IMR-90 (cell line): ENCODE measurements around the gene ITGA1. TPM values are rescaled to one million over a fixed set of nuclear protein-coding genes. Genes with fewer than 3 reads are reported as not detected.

Experiments used
- ATAC-seq: fragments of 200-7000 bp; cut with Tn5 transposase; 2 replicates; pipeline ENCODE4 v1.9.1; 2020; ENCODE audit warnings: low read depth, mild to moderate bottlenecking, moderate library complexity
- BruUV-seq: library from RNA; stranded (reverse); fragments of 400-500 nt; replicated peaks from 2 replicates; lab custom pipeline; 2021; lab: Mats Ljungman, UMichigan
- CTCF ChIA-PET: fragments of 300-600 bp; formaldehyde crosslinking; extraction: SDS; loops from one replicate; lab custom pipeline; 2021; ENCODE audit warnings: antibody characterized with exemption; lab: Yijun Ruan, JAX
- POLR2A ChIA-PET: fragments of 300-600 bp; sonication (Branson Sonifier 250); formaldehyde crosslinking; loops from one replicate; lab custom pipeline; 2022; ENCODE audit warnings: antibody characterized with exemption; ENCODE audit not compliant: unreplicated experiment; lab: Charles Lee
- DNase-seq: peaks from one replicate; pipeline ENCODE4 v3.0.0; 2013
- H2AFZ ChIP-seq: replicated peaks from 2 replicates; pipeline ENCODE3; 2013; ENCODE audit warnings: low read length, mild to moderate bottlenecking; ENCODE audit not compliant: poor library complexity
- H2AK5ac ChIP-seq: 2 replicates; pipeline ENCODE4 v1.6.1; 2013; ENCODE audit warnings: low read depth, low read length, inconsistent platforms
- H2AK9ac ChIP-seq: replicated peaks from 2 replicates; pipeline ENCODE3; 2013; ENCODE audit warnings: mild to moderate bottlenecking, low read depth, low read length, moderate library complexity; ENCODE audit not compliant: poor library complexity
- H2BK120ac ChIP-seq: 2 replicates; pipeline ENCODE4 v1.6.1; 2013; ENCODE audit warnings: low read depth, low read length, inconsistent platforms
- H2BK15ac ChIP-seq: 3 replicates; pipeline ENCODE4 v1.6.1; 2013; ENCODE audit warnings: low read depth, low read length, inconsistent platforms
- H2BK20ac ChIP-seq: 2 replicates; pipeline ENCODE4 v1.6.1; 2013; ENCODE audit warnings: low read depth, mild to moderate bottlenecking, inconsistent platforms, low read length, moderate library complexity
- H2BK5ac ChIP-seq: 2 replicates; pipeline ENCODE4 v1.6.1; 2013; ENCODE audit warnings: mild to moderate bottlenecking, low read depth, low read length, inconsistent platforms; ENCODE audit not compliant: poor library complexity, severe bottlenecking
- H3K14ac ChIP-seq: replicated peaks from 2 replicates; pipeline ENCODE4 v1.6.1; 2013; ENCODE audit warnings: low read depth, low read length, inconsistent platforms
- H3K18ac ChIP-seq: 2 replicates; pipeline ENCODE4 v1.6.1; 2013; ENCODE audit warnings: low read depth, low read length, control low read depth
- H3K23ac ChIP-seq: 2 replicates; pipeline ENCODE4 v1.6.1; 2013; ENCODE audit warnings: low read depth, low read length, inconsistent platforms
- H3K27ac ChIP-seq: 2 replicates; pipeline ENCODE4 v1.5.1; 2013; ENCODE audit warnings: mild to moderate bottlenecking, control low read depth, low read length; ENCODE audit not compliant: insufficient read depth
- H3K27me3 ChIP-seq: 2 replicates; pipeline ENCODE4 v1.6.1; 2013; ENCODE audit warnings: low read length; ENCODE audit not compliant: control insufficient read depth, insufficient read depth
- H3K36me3 ChIP-seq: 2 replicates; pipeline ENCODE4 v1.6.1; 2013; ENCODE audit warnings: low read length, mixed read lengths; ENCODE audit not compliant: control insufficient read depth, insufficient read depth
- H3K4ac ChIP-seq: 2 replicates; pipeline ENCODE4 v1.6.1; 2013; ENCODE audit warnings: low read depth, low read length, inconsistent platforms
- H3K4me1 ChIP-seq: 2 replicates; pipeline ENCODE4 v1.6.1; 2013; ENCODE audit warnings: low read length, mixed read lengths; ENCODE audit not compliant: control insufficient read depth, insufficient read depth
- H3K4me2 ChIP-seq: 2 replicates; pipeline ENCODE4 v1.6.1; 2013; ENCODE audit warnings: low read depth, mild to moderate bottlenecking, control low read depth, low read length, moderate library complexity
- H3K4me3 ChIP-seq: 2 replicates; pipeline ENCODE4 v1.5.1; 2013; ENCODE audit warnings: low read depth, mild to moderate bottlenecking, control low read depth, low read length, moderate library complexity; ENCODE audit not compliant: insufficient read depth
- H3K56ac ChIP-seq: 2 replicates; pipeline ENCODE4 v1.6.1; 2013; ENCODE audit warnings: low read length, inconsistent platforms; ENCODE audit not compliant: insufficient read depth; ENCODE audit errors: extremely low read depth
- H3K79me1 ChIP-seq, 2 experiments: 2 replicates each; pipeline ENCODE4 v1.6.1; 2013; ENCODE audit warnings: low read length in 2 of 2, inconsistent platforms in 1 of 2, low read depth in 1 of 2
- H3K9ac ChIP-seq: 2 replicates; pipeline ENCODE4 v1.6.1; 2013; ENCODE audit warnings: low read depth, low read length, control low read depth
- H3K9me1 ChIP-seq: 2 replicates; pipeline ENCODE4 v1.6.1; 2013; ENCODE audit warnings: low read length, inconsistent platforms; ENCODE audit not compliant: insufficient read depth
- H3K9me3 ChIP-seq: 2 replicates; pipeline ENCODE4 v1.6.1; 2013; ENCODE audit warnings: low read length; ENCODE audit not compliant: control insufficient read depth, insufficient read depth
- H4K20me1 ChIP-seq: 2 replicates; pipeline ENCODE4 v1.6.1; 2013; ENCODE audit warnings: low read length, inconsistent platforms; ENCODE audit not compliant: insufficient read depth
- H4K5ac ChIP-seq: 2 replicates; pipeline ENCODE4 v1.6.1; 2013; ENCODE audit warnings: mild to moderate bottlenecking, low read depth, low read length, control low read depth
- H4K8ac ChIP-seq, 2 experiments: 2 replicates each; pipeline ENCODE4 v1.6.1; 2013; ENCODE audit warnings: low read depth in 2 of 2, low read length in 2 of 2, control low read depth in 1 of 2, inconsistent platforms in 1 of 2
- H4K91ac ChIP-seq: 2 replicates; pipeline ENCODE4 v1.6.1; 2013; ENCODE audit warnings: low read depth, low read length, inconsistent platforms; ENCODE audit not compliant: insufficient read depth
- BHLHE40 ChIP-seq: fragments of 150-350 bp; IDR thresholded peaks from 2 replicates; pipeline ENCODE4 v1.6.1; 2016; ENCODE audit warnings: mild to moderate bottlenecking, low read depth, low read length
- CEBPB ChIP-seq: IDR thresholded peaks from 2 replicates; pipeline ENCODE4 v1.6.1; 2012; ENCODE audit warnings: low read depth, low read length, improper control_type of control experiment
- CHD1 ChIP-seq: IDR thresholded peaks from 2 replicates; pipeline ENCODE4 v1.6.1; 2012; ENCODE audit warnings: low read depth, low read length, improper control_type of control experiment
- CTCF ChIP-seq: conservative IDR thresholded peaks from 2 replicates; pipeline ENCODE4 v1.5.1; 2012; ENCODE audit warnings: mild to moderate bottlenecking, low read depth, low read length, improper control_type of control experiment
- ELK1 ChIP-seq: fragments of 150-350 bp; IDR thresholded peaks from 2 replicates; pipeline ENCODE4 v1.6.1; 2016; ENCODE audit warnings: low read depth, mild to moderate bottlenecking, low read length, moderate library complexity, borderline replicate concordance
- FOS ChIP-seq: fragments of 150-350 bp; IDR thresholded peaks from 2 replicates; pipeline ENCODE4 v1.6.1; 2016; ENCODE audit warnings: low read depth, low read length
- MAFK ChIP-seq: IDR thresholded peaks from 2 replicates; pipeline ENCODE4 v1.6.1; 2012; ENCODE audit warnings: low read depth, low read length, improper control_type of control experiment
- MAZ ChIP-seq: IDR thresholded peaks from 2 replicates; pipeline ENCODE4 v1.6.1; 2012; ENCODE audit warnings: low read depth, mild to moderate bottlenecking, low read length, improper control_type of control experiment, moderate library complexity, borderline replicate concordance
- MXI1 ChIP-seq: IDR thresholded peaks from 2 replicates; pipeline ENCODE4 v1.6.1; 2012; ENCODE audit warnings: low read depth, mild to moderate bottlenecking, low read length, moderate library complexity, borderline replicate concordance
- NFE2L2 ChIP-seq: fragments of 150-350 bp; IDR thresholded peaks from 2 replicates; pipeline ENCODE4 v1.6.1; 2016; ENCODE audit warnings: low read depth, mild to moderate bottlenecking, low read length
- POLR2A ChIP-seq: IDR thresholded peaks from 2 replicates; pipeline ENCODE4 v1.6.1; 2012; ENCODE audit warnings: mild to moderate bottlenecking, low read depth, low read length
- RAD21 ChIP-seq: IDR thresholded peaks from 2 replicates; pipeline ENCODE4 v1.6.1; 2012; ENCODE audit warnings: low read length, improper control_type of control experiment
- RCOR1 ChIP-seq: IDR thresholded peaks from 2 replicates; pipeline ENCODE4 v1.6.1; 2012; ENCODE audit warnings: mild to moderate bottlenecking, low read length, improper control_type of control experiment; ENCODE audit not compliant: insufficient replicate concordance
- RFX5 ChIP-seq: IDR thresholded peaks from 2 replicates; pipeline ENCODE4 v1.8.0; 2012; ENCODE audit warnings: low read depth, mild to moderate bottlenecking, low read length, moderate library complexity
- SMC3 ChIP-seq: fragments of 150-350 bp; IDR thresholded peaks from 2 replicates; pipeline ENCODE4 v1.6.1; 2016; ENCODE audit warnings: low read depth, mild to moderate bottlenecking, antibody characterized with exemption, low read length, moderate library complexity
- USF2 ChIP-seq: fragments of 150-350 bp; IDR thresholded peaks from 2 replicates; pipeline ENCODE4 v1.6.1; 2017; ENCODE audit warnings: mild to moderate bottlenecking, antibody characterized with exemption, low read length, low read depth
- WGBS, 2 experiments: methylation state at CpG; one replicate each; pipeline versions ENCODE4 v1.1.5 to v1.1.7; 2013; ENCODE audit warnings: missing lambda C conversion rate in 2 of 2; ENCODE audit not compliant: insufficient read length in 1 of 2; ENCODE audit errors: extremely low coverage in 2 of 2; 5-methylcytosine and 5-hydroxymethylcytosine counted together
- dilution Hi-C: fragments of 300-500 bp; cut with HindIII; formaldehyde crosslinking; loops from one replicate; pipeline ENCODE4 v1.14.3; 2018; ENCODE audit warnings: low sequenced_read_pairs; ENCODE audit not compliant: unreplicated experiment
- in situ Hi-C: fragments of 300-500 bp; cut with MboI; formaldehyde crosslinking; loops from 3 replicates; pipeline ENCODE4 v1.14.3; 2019; ENCODE audit warnings: low sequenced_read_pairs, inconsistent platforms, mixed read lengths
- intact Hi-C: fragments of 100-400 bp; cut with micrococcal nuclease; formaldehyde crosslinking; loops from 2 replicates; pipeline ENCODE4 v1.10.0; 2022
- polyA plus RNA-seq, 3 experiments: library from polyadenylated mRNA; depleted of rRNA; stranded (reverse); fragments of >200 nt; gene quantifications; 2 replicates each; pipeline ENCODE4 v1.2.3, GENCODE V29; 2012; ENCODE audit warnings: low replicate concordance in 1 of 3
- total RNA-seq: library from RNA; depleted of rRNA; stranded (reverse); fragments of >200 nt; gene quantifications from 2 replicates; pipeline ENCODE4 v1.2.3, GENCODE V29; 2012

ITGA1 gene
- total and polyA plus RNA-seq, 2 of the 4 experiments (the other 2 are of a cell fraction), result 22.3 to 95.2 TPM

- no peaks in the 10 kb centered on the region for H4K20me1 ChIP-seq
- H2AK5ac ChIP-seq, result peak overlapping the region; percentile 82
- peaks cover 2 to 48% of the 10 kb centered on the region in 2 experiments; a peak in 3 of 4 replicates for H3K79me1 ChIP-seq
- H3K18ac ChIP-seq, result peak overlapping the region; percentile 89
- H3K9ac ChIP-seq, result peak overlapping the region; percentile 97
- peak overlapping the region; percentile 80 for H4K5ac ChIP-seq
- no CpG with 5 or more reads among the region's 7 CpGs for WGBS, 2 experiments
- ChIA-PET CTCF (interaction anchor here (0.7 to 1.0 kb wide), 2 partner anchors 13 to 79 kb away, joined by 3 read pairs; no protein-coding TSS in a partner anchor), POLR2A (no interaction called here)
- peak overlapping the region; percentile 54 for H3K4me2 ChIP-seq
- H3K56ac ChIP-seq, result peak overlapping the region; percentile 96
- peak; percentile 67 for TF ChIP-seq MAFK
- no peak for TF ChIP-seq CHD1
- TF ChIP-seq RAD21, result peak; percentile 45; the same call in 1 of the 2 replicates
- TF ChIP-seq FOS, result no peak
- no peak for TF ChIP-seq RFX5
- TF ChIP-seq USF2, result no peak
- TF ChIP-seq MAZ, result no peak
- TF ChIP-seq POLR2A, result peak; percentile 53
- no peak for TF ChIP-seq ELK1
- TF ChIP-seq RCOR1, result no peak
- TF ChIP-seq MXI1, result no peak
- TF ChIP-seq NFE2L2, result no peak
- TF ChIP-seq BHLHE40, result no peak
- TF ChIP-seq CEBPB, result peak; percentile 61
- peak; percentile 34; the same call in 1 of the 2 replicates for TF ChIP-seq CTCF
- no peak for TF ChIP-seq SMC3
- peak overlapping the region; percentile 4; the same call in 1 of the 2 replicates for H3K4me3 ChIP-seq
- peak overlapping the region; percentile 91 for H2BK120ac ChIP-seq
- H4K8ac ChIP-seq, result peak overlapping the region; percentile 91 to 99
- no peaks in the 10 kb centered on the region for H3K36me3 ChIP-seq
- ATAC-seq, result peak; percentile 60
- dilution Hi-C loops, result no loop called here
- TSS peak; percentile 73 for BruUV-seq
- no peaks in the 10 kb centered on the region for H3K27me3 ChIP-seq
- H3K4me1 ChIP-seq, result peaks cover 16% of the 10 kb centered on the region
- H3K9me1 ChIP-seq, result peaks cover 7% of the 10 kb centered on the region
- peak overlapping the region; percentile 94 for H3K27ac ChIP-seq
- peak overlapping the region; percentile 86 for H2AFZ ChIP-seq
- peak overlapping the region; percentile 87 for H2BK20ac ChIP-seq
- peak overlapping the region; percentile 87 for H3K23ac ChIP-seq
- peak; percentile 73 for DNase-seq
- in situ Hi-C loops, result loop anchor here (5.0 kb wide), 1 partner anchor 35 kb away; no protein-coding TSS in a partner anchor
- H3K14ac ChIP-seq, result peak overlapping the region; percentile 95
- peak overlapping the region; percentile 97 for H4K91ac ChIP-seq
- H2BK15ac ChIP-seq, result peak overlapping the region; percentile 98; the same call in 2 of the 3 replicates
- no peaks in the 10 kb centered on the region for H3K9me3 ChIP-seq
- peak overlapping the region; percentile 91 for H2AK9ac ChIP-seq
- H2BK5ac ChIP-seq, result peak overlapping the region; percentile 94
- intact Hi-C loops, result loop anchor here (2.0 kb wide), 1 partner anchor 26 kb away; no protein-coding TSS in a partner anchor
- H3K4ac ChIP-seq, result peak overlapping the region; percentile 92
These were observed 49.4 kb downstream of the ITGA1 start for GRCh38 chr5:52837068-52837467.
